ENCODE data around the gene KLHDC10. TPM values are rescaled to one million over a fixed set of nuclear protein-coding genes. Genes with fewer than 3 reads are reported as not detected.

Gene KLHDC10
- polyA plus RNA-seq, 1 donor from 2014 or later, result 59.1 TPM

GRCh38 chr7:130022623-130023175 is 47.6 kb upstream of the KLHDC10 start:
- H3K4me2 ChIP-seq (ENCODE audit: low read length), result no peak overlapping the region
- H3K79me2 ChIP-seq (replicated peaks; ENCODE audit: insufficient read depth, low read length), result no peaks in the 10 kb centered on the region
- TF ChIP-seq CTCF (IDR thresholded peaks at IDR 0.05; ENCODE audit: poor library complexity, severe bottlenecking) (no peak), RAD21 (conservative IDR thresholded peaks at IDR 0.05) (no peak), EP300 (conservative IDR thresholded peaks at IDR 0.05; ENCODE audit: poor library complexity, severe bottlenecking) (no peak), REST (IDR thresholded peaks at IDR 0.05; ENCODE audit: borderline replicate concordance) (no peak), POLR2AphosphoS5 (IDR thresholded peaks at IDR 0.05) (no peak), SMC3 (conservative IDR thresholded peaks at IDR 0.05; ENCODE audit: poor library complexity) (no peak), TAF1 (IDR thresholded peaks at IDR 0.05; ENCODE audit: low read depth) (no peak), MXI1 (conservative IDR thresholded peaks at IDR 0.05; ENCODE audit: poor library complexity, severe bottlenecking) (no peak)
- no peaks in the 10 kb centered on the region for H3K36me3 ChIP-seq (ENCODE audit: insufficient read depth, low read length)
- no peak overlapping the region for H3K27ac ChIP-seq (ENCODE audit: low read length)
- H3K9ac ChIP-seq (ENCODE audit: low read length), result no peak overlapping the region
- H3K27me3 ChIP-seq (ENCODE audit: insufficient read depth, low read depth, low read length), result no peaks in the 10 kb centered on the region
- H3K4me3 ChIP-seq (ENCODE audit: low read length), result no peak overlapping the region
- no peaks in the 10 kb centered on the region for H3K9me2 ChIP-seq (ENCODE audit: insufficient read depth, low read length)
- H3K9me3 ChIP-seq (ENCODE audit: low read length), result no peaks in the 10 kb centered on the region
- H4K20me1 ChIP-seq (ENCODE audit: insufficient read depth), result no peaks in the 10 kb centered on the region
- H3F3A ChIP-seq (ENCODE audit: insufficient read depth, low read length, poor library complexity, severe bottlenecking), result no peaks in the 10 kb centered on the region
- no peak overlapping the region for H2AFZ ChIP-seq (ENCODE audit: low read depth, low read length)

GRCh38 chr7:130024390-130024789 is 45.9 kb upstream of the KLHDC10 start:
- H3K9ac ChIP-seq (ENCODE audit: low read length), result no peak overlapping the region
- no peaks in the 10 kb centered on the region for H3F3A ChIP-seq (ENCODE audit: insufficient read depth, low read length, poor library complexity, severe bottlenecking)
- H3K4me2 ChIP-seq (ENCODE audit: low read length), result no peak overlapping the region
- no peaks in the 10 kb centered on the region for H3K79me2 ChIP-seq (replicated peaks; ENCODE audit: insufficient read depth, low read length)
- no peak overlapping the region for H3K4me3 ChIP-seq (ENCODE audit: low read length)
- H4K20me1 ChIP-seq (ENCODE audit: insufficient read depth), result no peaks in the 10 kb centered on the region
- H3K27me3 ChIP-seq (ENCODE audit: insufficient read depth, low read depth, low read length), result no peaks in the 10 kb centered on the region
- no peaks in the 10 kb centered on the region for H3K36me3 ChIP-seq (ENCODE audit: insufficient read depth, low read length)
- TF ChIP-seq POLR2AphosphoS5 (IDR thresholded peaks at IDR 0.05), result no peak
- TF ChIP-seq REST (IDR thresholded peaks at IDR 0.05; ENCODE audit: borderline replicate concordance), result no peak
- TF ChIP-seq TAF1 (IDR thresholded peaks at IDR 0.05; ENCODE audit: low read depth), result no peak
- no peak for TF ChIP-seq RAD21 (conservative IDR thresholded peaks at IDR 0.05)
- no peak for TF ChIP-seq MXI1 (conservative IDR thresholded peaks at IDR 0.05; ENCODE audit: poor library complexity, severe bottlenecking)
- no peak for TF ChIP-seq EZH2 (IDR thresholded peaks at IDR 0.05; ENCODE audit: borderline replicate concordance, insufficient read depth, low read length, poor library complexity, severe bottlenecking)
- H3K9me3 ChIP-seq (ENCODE audit: low read length), result no peaks in the 10 kb centered on the region
- no peaks in the 10 kb centered on the region for H3K9me2 ChIP-seq (ENCODE audit: insufficient read depth, low read length)
- no peak overlapping the region for H2AFZ ChIP-seq (ENCODE audit: low read depth, low read length)
- H3K27ac ChIP-seq (ENCODE audit: low read length), result no peak overlapping the region
